GM12878 (cell line): ENCODE results near the gene R3HDM2. TPM values are rescaled to one million over a fixed set of nuclear protein-coding genes. Genes with fewer than 3 reads are reported as not detected.

Experiments used
- BHLHE40 ChIP-seq, 2 experiments: fragments of 450-650 bp in 1 of 2; IDR thresholded peaks; 2 replicates each; pipeline ENCODE4 v1.6.1; 2011 to 2017; ENCODE audit warnings: low read depth in 2 of 2, borderline replicate concordance in 1 of 2, improper control_type of control experiment in 1 of 2, low read length in 1 of 2, mild to moderate bottlenecking in 1 of 2
- CBX5 ChIP-seq: sonication (generic); IDR thresholded peaks from 2 replicates; pipeline ENCODE4 v1.6.1; 2016; ENCODE audit warnings: low read depth, moderate library complexity, mild to moderate bottlenecking, inconsistent platforms
- CEBPB ChIP-seq, 2 experiments: fragments of 150-350 bp in 1 of 2; IDR thresholded peaks; 2 replicates each; pipeline ENCODE4 v1.6.1; 2012 to 2014; ENCODE audit warnings: low read depth in 2 of 2, low read length in 2 of 2, borderline replicate concordance in 1 of 2, inconsistent platforms in 1 of 2
- CUX1 ChIP-seq: IDR thresholded peaks from 2 replicates; pipeline ENCODE4 v1.6.1; 2012; ENCODE audit warnings: improper control_type of control experiment, low read depth, low read length; ENCODE audit not compliant: insufficient replicate concordance
- FOXM1 ChIP-seq: IDR thresholded peaks from 2 replicates; pipeline ENCODE4 v1.6.1; 2012; ENCODE audit warnings: low read depth, mild to moderate bottlenecking, inconsistent platforms, low read length, moderate library complexity
- GABPA ChIP-seq: IDR thresholded peaks from 2 replicates; pipeline ENCODE4 v1.6.1; 2014; ENCODE audit warnings: antibody characterized with exemption, low read depth, mild to moderate bottlenecking, inconsistent platforms
- MEF2B ChIP-seq: fragments of 450-650 bp; IDR thresholded peaks from 2 replicates; pipeline ENCODE4 v1.6.1; 2018; ENCODE audit warnings: mild to moderate bottlenecking, moderate library complexity; ENCODE audit not compliant: partially characterized antibody, poor library complexity, severe bottlenecking
- MLLT1 ChIP-seq: fragments of 450-650 bp; IDR thresholded peaks from 2 replicates; pipeline ENCODE4 v1.6.1; 2016; ENCODE audit warnings: mild to moderate bottlenecking
- MTA3 ChIP-seq: IDR thresholded peaks from 2 replicates; pipeline ENCODE4 v1.6.1; 2012; ENCODE audit warnings: low read length, inconsistent platforms, borderline replicate concordance
- POLR2A ChIP-seq: IDR thresholded peaks from 2 replicates; pipeline ENCODE4 v1.6.1; 2011; ENCODE audit warnings: low read depth, mild to moderate bottlenecking, low read length
- RAD51 ChIP-seq: fragments of 450-650 bp; IDR thresholded peaks from 2 replicates; pipeline ENCODE4 v1.6.1; 2016; ENCODE audit warnings: moderate library complexity, mild to moderate bottlenecking, inconsistent platforms
- RELA ChIP-seq: fragments of 450-650 bp; IDR thresholded peaks from 2 replicates; pipeline ENCODE4 v1.8.0; 2014; ENCODE audit warnings: borderline replicate concordance; ENCODE audit not compliant: partially characterized antibody
- RELB ChIP-seq: fragments of 450-650 bp; IDR thresholded peaks from 2 replicates; pipeline ENCODE4 v1.6.1; 2017; ENCODE audit warnings: low read depth, mild to moderate bottlenecking, moderate library complexity
- USF1 ChIP-seq: IDR thresholded peaks from 2 replicates; pipeline ENCODE4 v1.6.1; 2011; ENCODE audit warnings: borderline replicate concordance, low read depth, mild to moderate bottlenecking, moderate library complexity, mixed read lengths, low read length; ENCODE audit not compliant: insufficient read depth; ENCODE audit errors: extremely low read length
- ZBTB4 ChIP-seq: fragments of 450-650 bp; formaldehyde crosslinking; IDR thresholded peaks from 2 replicates; pipeline ENCODE4 v1.4.0; 2022; ENCODE audit warnings: mild to moderate bottlenecking, moderate library complexity
- polyA plus RNA-seq, 11 experiments: library from polyadenylated mRNA; depleted of rRNA in 4 of 11; unstranded in 6 of 11; stranded (reverse) in 5 of 11; fragments of >200 nt; fragmentation: Nextera tagmentation in 4 of 11; fragmentation: Illumina TruSeq in 1 of 11; extraction: Ambion mirVana in 4 of 11; extraction: Trizol in 1 of 11; gene quantifications; 1 replicate in 1 of 11; 2 replicates in 10 of 11; pipeline versions ENCODE4 v1.2.1 to v1.2.3, GENCODE V29; 2011 to 2016; ENCODE audit warnings: inconsistent platforms in 2 of 11, missing spikeins in 2 of 11, low read depth in 1 of 11
- total RNA-seq, 4 experiments: library from RNA; depleted of rRNA in 3 of 4; stranded (reverse); fragments of >200 nt in 3 of 4; fragmentation: Illumina TruSeq in 1 of 4; extraction: Trizol in 1 of 4; gene quantifications; 2 replicates each; pipeline versions ENCODE4 v1.2.1 to v1.2.3, GENCODE V29; 2013 to 2021

The R3HDM2 gene
- total and polyA plus RNA-seq, 10 of the 15 experiments (the other 5 are each of a cell fraction or from before 2014, with no cell fraction given), result 4.6 to 26.1 (median 11.2) TPM

- TF ChIP-seq FOXM1, result no peak
- no peak for TF ChIP-seq MLLT1
- TF ChIP-seq CEBPB (IDR thresholded peaks at IDR 0.05; ENCODE audit: borderline replicate concordance in 1 of 2, low read depth in 2 of 2, low read length in 2 of 2), result peak in 1 of 2 experiments; percentile 51; a peak in 1 of 4 replicates
- no peak for TF ChIP-seq ZBTB4 (CRISPR knock-in tag)
- no peak for TF ChIP-seq RAD51
- TF ChIP-seq RELA, result no peak
- 0 out of 2 replicates have a peak, but pooled peaks have one; percentile 17 for TF ChIP-seq RELB
- TF ChIP-seq GABPA, result no peak
- TF ChIP-seq MTA3, result no peak
- no peak for TF ChIP-seq POLR2A
- no peak for TF ChIP-seq CUX1
- no peak for TF ChIP-seq CBX5
- peak in 1 of 2 experiments; percentile 33; a peak in 1 of 4 replicates for TF ChIP-seq BHLHE40 (IDR thresholded peaks at IDR 0.05; ENCODE audit: borderline replicate concordance in 1 of 2, low read depth in 2 of 2, low read length in 1 of 2)
- no peak for TF ChIP-seq MEF2B
- TF ChIP-seq USF1, result no peak
Measured at GRCh38 chr12:57454566-57455373, 23.9 kb upstream of the R3HDM2 start, which contains the start of gene INHBE (continued).
